PFSK-1 (cell line): ENCODE measurements around the gene GFPT2.

Experiments used
- REST ChIP-seq, 2 experiments: IDR thresholded peaks; 2 replicates each; pipeline versions ENCODE4 v1.6.1 to v1.8.0; 2011 to 2012; ENCODE audit warnings: low read depth in 2 of 2, low read length in 2 of 2, control low read depth in 1 of 2, inconsistent platforms in 1 of 2, mild to moderate bottlenecking in 1 of 2, moderate library complexity in 1 of 2; ENCODE audit not compliant: insufficient read depth in 1 of 2
- TAF1 ChIP-seq: IDR thresholded peaks from 2 replicates; pipeline ENCODE4 v1.6.1; 2012; ENCODE audit warnings: low read length, control low read depth, borderline replicate concordance; ENCODE audit not compliant: insufficient read depth

- no peak for TF ChIP-seq TAF1
- TF ChIP-seq REST (IDR thresholded peaks at IDR 0.05; ENCODE audit: insufficient read depth in 1 of 2, low read depth in 2 of 2, low read length in 2 of 2), result no peak
Measured at GRCh38 chr5:180367300-180367699, 14.2 kb upstream of the GFPT2 start.
